SKM-1 (cell line): ENCODE measurements around the gene PPP1R26.

Source experiments
- DNase-seq: peaks from one replicate; lab custom pipeline; 2025; ENCODE audit not compliant: unreplicated experiment; lab: John Stamatoyannopoulos, UW

Gene PPP1R26

GRCh38 chr9:135488013-135488330, 8.4 kb downstream of the PPP1R26 start:
- no peak for DNase-seq

GRCh38 chr9:135488527-135488926, 8.9 kb downstream of the PPP1R26 start:
- no peak for DNase-seq

- DNase-seq = no peak
Observed at GRCh38 chr9:135489188-135489906, 9.8 kb downstream of the PPP1R26 start.

- DNase-seq = no peak
Observed at GRCh38 chr9:135490166-135490870, 10.7 kb downstream of the PPP1R26 start.

- no peak for DNase-seq
Observed at GRCh38 chr9:135490980-135491464, 11.4 kb downstream of the PPP1R26 start.

- DNase-seq = no peak
Observed at GRCh38 chr9:135491764-135492163, 12.2 kb downstream of the PPP1R26 start.

- no peak for DNase-seq
Observed at GRCh38 chr9:135492886-135493669, 13.5 kb downstream of the PPP1R26 start.

GRCh38 chr9:135494791-135495559, 15.4 kb downstream of the PPP1R26 start:
- no peak for DNase-seq

- no peak for DNase-seq
Observed at GRCh38 chr9:135498381-135499126, 19.0 kb downstream of the PPP1R26 start.

GRCh38 chr9:135499326-135500070, 19.9 kb downstream of the PPP1R26 start:
- DNase-seq = peak; percentile 62

GRCh38 chr9:135500071-135500524, 20.5 kb downstream of the PPP1R26 start:
- DNase-seq = no peak

GRCh38 chr9:135500525-135501260, 21.1 kb downstream of the PPP1R26 start, which contains the start of gene MRPS2:
MRPS2 (plus strand) TSS chr9:135500682; CDS start chr9:135500711, 29 bp downstream.
- peak; percentile 60 for DNase-seq

- DNase-seq = no peak
Observed at GRCh38 chr9:135501261-135502167, 21.9 kb downstream of the PPP1R26 start.

- DNase-seq = no peak
Observed at GRCh38 chr9:135502168-135502872, 22.7 kb downstream of the PPP1R26 start.

GRCh38 chr9:135502873-135503321, 23.3 kb downstream of the PPP1R26 start:
- no peak for DNase-seq

GRCh38 chr9:135503371-135504261, 24.0 kb downstream of the PPP1R26 start:
- DNase-seq = no peak
